Neutrophil (primary cell): ENCODE results near the gene MRPS35.
A peak's percentile ranks its signal among the peaks of the same experiment; 100 is the strongest.

ENCODE experiments used
- H3K27ac ChIP-seq: fragments of 200-600 bp; sonication (generic); 2 replicates; pipeline ENCODE4 v1.5.1; 2016; ENCODE audit warnings: mild to moderate bottlenecking, moderate library complexity
- H3K27me3 ChIP-seq: fragments of 200-600 bp; sonication (generic); 2 replicates; pipeline ENCODE4 v1.6.0; 2016; ENCODE audit warnings: mild to moderate bottlenecking
- H3K36me3 ChIP-seq: fragments of 200-600 bp; sonication (generic); 2 replicates; pipeline ENCODE4 v1.5.1; 2017
- H3K4me1 ChIP-seq, 2 experiments: fragments of 200-600 bp in 1 of 2; sonication (generic) in 1 of 2; 1 replicate in 1 of 2; 2 replicates in 1 of 2; pipeline versions ENCODE4 v1.5.1 to v1.6.1; 2013 to 2016; ENCODE audit warnings: low read depth in 1 of 2, low read length in 1 of 2, mild to moderate bottlenecking in 1 of 2, moderate library complexity in 1 of 2; ENCODE audit not compliant: control insufficient read depth in 1 of 2, insufficient read depth in 1 of 2
- H3K4me3 ChIP-seq, 2 experiments: fragments of 200-600 bp in 1 of 2; sonication (generic) in 1 of 2; 1 replicate in 1 of 2; 2 replicates in 1 of 2; pipeline ENCODE4 v1.5.1; 2013 to 2016; ENCODE audit warnings: low read depth in 1 of 2, low read length in 1 of 2, mild to moderate bottlenecking in 1 of 2, moderate library complexity in 1 of 2
- H3K9me3 ChIP-seq: fragments of 200-600 bp; sonication (generic); 2 replicates; pipeline ENCODE4 v1.5.1; 2016
- CTCF ChIP-seq: fragments of 200-600 bp; sonication (generic); IDR thresholded peaks from 2 replicates; pipeline ENCODE4 v1.5.1; 2016; ENCODE audit warnings: antibody characterized with exemption

The MRPS35 gene

GRCh38 chr12:27710592-27711316 is at the start of gene MRPS35:
MRPS35 (plus strand) TSS chr12:27710832; CDS start chr12:27710844, 12 bp downstream.
- H3K4me3 ChIP-seq: peak within 1 kb of the TSS; percentile 64 to 83
- no peak for TF ChIP-seq CTCF

GRCh38 chr12:27665704-27666103 is 44.9 kb upstream of the MRPS35 start:
- Histone ChIP-seq H3K4me1 (no peaks in the 10 kb centered on the region), H3K9me3 (no peaks in the 10 kb centered on the region), H3K4me3 (no peak overlapping the region), H3K27me3 (no peaks in the 10 kb centered on the region), H3K36me3 (no peaks in the 10 kb centered on the region), H3K27ac (no peak overlapping the region)
- no peak for TF ChIP-seq CTCF

More at GRCh38 chr12:27710592-27711316, at the start of gene MRPS35:
- peaks cover 13 to 20% of the 10 kb centered on the region in 2 experiments for H3K4me1 ChIP-seq
- no peaks in the 10 kb centered on the region for H3K9me3 ChIP-seq
- peak within 1 kb of the TSS; percentile 65 for H3K27ac ChIP-seq
- H3K27me3 ChIP-seq: no peaks in the 10 kb centered on the region
- no peaks in the 10 kb centered on the region for H3K36me3 ChIP-seq

- Histone ChIP-seq H3K4me3 (no peak overlapping the region), H3K36me3 (no peaks in the 10 kb centered on the region), H3K9me3 (no peaks in the 10 kb centered on the region), H3K27me3 (no peaks in the 10 kb centered on the region), H3K27ac (no peak overlapping the region), H3K4me1 (no peaks in the 10 kb centered on the region)
- TF ChIP-seq CTCF: no peak
Observed at GRCh38 chr12:27666510-27666909, 44.1 kb upstream of the MRPS35 start.

GRCh38 chr12:27667540-27667939 is 43.1 kb upstream of the MRPS35 start:
- Histone ChIP-seq H3K27me3 (no peaks in the 10 kb centered on the region), H3K27ac (no peak overlapping the region), H3K4me1 (no peaks in the 10 kb centered on the region), H3K4me3 (no peak overlapping the region), H3K9me3 (no peaks in the 10 kb centered on the region), H3K36me3 (no peaks in the 10 kb centered on the region)
- TF ChIP-seq CTCF: no peak

- Histone ChIP-seq H3K4me1 (no peaks in the 10 kb centered on the region), H3K4me3 (no peak overlapping the region), H3K36me3 (no peaks in the 10 kb centered on the region), H3K27ac (no peak overlapping the region), H3K9me3 (no peaks in the 10 kb centered on the region), H3K27me3 (no peaks in the 10 kb centered on the region)
- TF ChIP-seq CTCF: no peak
Observed at GRCh38 chr12:27672051-27672450, 38.6 kb upstream of the MRPS35 start.
